NCI-H460 (cell line): Measurements from ENCODE around the gene PCDHGB1. TPM values are rescaled to one million over a fixed set of nuclear protein-coding genes. Genes with fewer than 3 reads are reported as not detected.
A peak's percentile ranks its signal among the peaks of the same experiment; 100 is the strongest.
"Not testable (repeated sequence)": the region's sequence is repeated elsewhere in the genome, so short reads cannot be mapped to it uniquely, and the experiment has no call there.

Experiments
- DNase-seq: peaks from one replicate; pipeline ENCODE4 v3.0.0-alpha.2; 2016; ENCODE audit warnings: low read depth; ENCODE audit errors: extremely low read depth
- total RNA-seq: library from RNA; depleted of rRNA; stranded (reverse); fragments of >200 nt; shearing (Covaris generic); gene quantifications from 2 replicates; pipeline ENCODE4 v1.2.3, GENCODE V29; 2014

The PCDHGB1 gene
- total RNA-seq, 1 experiment from 2014 or later = 2.6 TPM

- no peak for DNase-seq
Measured at GRCh38 chr5:141343953-141344463, 5.9 kb upstream of the PCDHGB1 start.

- no peak for DNase-seq
Measured at GRCh38 chr5:141345327-141345726, 4.6 kb upstream of the PCDHGB1 start.

- not testable (repeated sequence) for DNase-seq
Measured at GRCh38 chr5:141346017-141346416, 3.9 kb upstream of the PCDHGB1 start.

- DNase-seq = no peak
Measured at GRCh38 chr5:141351591-141351990, 1.7 kb downstream of the PCDHGB1 start.

GRCh38 chr5:141354900-141355469, 5.1 kb downstream of the PCDHGB1 start, which contains the start of gene PCDHGA4:
PCDHGA4 (plus strand) TSS chr5:141355021; CDS start chr5:141355108, 87 bp downstream.
- DNase-seq = no peak

GRCh38 chr5:141355641-141356040, 5.7 kb downstream of the PCDHGB1 start:
- no peak for DNase-seq

- no peak for DNase-seq
Measured at GRCh38 chr5:141356133-141356532, 6.2 kb downstream of the PCDHGB1 start.

- no peak for DNase-seq
Measured at GRCh38 chr5:141356950-141357349, 7.1 kb downstream of the PCDHGB1 start.

- peak; percentile 56 for DNase-seq
Measured at GRCh38 chr5:141359790-141360426, 10.0 kb downstream of the PCDHGB1 start, which contains the start of gene PCDHGB2. PCDHGB2 (plus strand) TSS chr5:141359994; CDS start chr5:141360136, 142 bp downstream.

- DNase-seq = no peak
Measured at GRCh38 chr5:141360685-141361084, 10.8 kb downstream of the PCDHGB1 start.

- DNase-seq = no peak
Measured at GRCh38 chr5:141362719-141363118, 12.8 kb downstream of the PCDHGB1 start.

- DNase-seq = no peak
Measured at GRCh38 chr5:141363952-141364660, 14.2 kb downstream of the PCDHGB1 start, which contains the start of gene PCDHGA5. PCDHGA5 (plus strand) TSS chr5:141364162; CDS start chr5:141364331, 169 bp downstream.

GRCh38 chr5:141366016-141366896, 16.4 kb downstream of the PCDHGB1 start:
- no peak for DNase-seq

- no peak for DNase-seq
Measured at GRCh38 chr5:141369994-141370848, 20.3 kb downstream of the PCDHGB1 start, which contains the start of gene PCDHGB3. PCDHGB3 (plus strand) TSS chr5:141370242; CDS start chr5:141370395, 153 bp downstream.

GRCh38 chr5:141371572-141372475, 21.9 kb downstream of the PCDHGB1 start:
- DNase-seq = no peak

- no peak for DNase-seq
Measured at GRCh38 chr5:141373673-141374317, 23.9 kb downstream of the PCDHGB1 start, which contains the start of gene PCDHGA6. PCDHGA6 (plus strand) TSS chr5:141373891; CDS start chr5:141374084, 193 bp downstream.

- no peak for DNase-seq
Measured at GRCh38 chr5:141374627-141375026, 24.7 kb downstream of the PCDHGB1 start.
